ENCODE measurements around the gene POLD1. TPM values are rescaled to one million over a fixed set of nuclear protein-coding genes. Genes with fewer than 3 reads are reported as not detected.

The POLD1 gene
- total and polyA plus RNA-seq, 2 experiments from 2014 or later: 111 to 173 TPM

DNA sequence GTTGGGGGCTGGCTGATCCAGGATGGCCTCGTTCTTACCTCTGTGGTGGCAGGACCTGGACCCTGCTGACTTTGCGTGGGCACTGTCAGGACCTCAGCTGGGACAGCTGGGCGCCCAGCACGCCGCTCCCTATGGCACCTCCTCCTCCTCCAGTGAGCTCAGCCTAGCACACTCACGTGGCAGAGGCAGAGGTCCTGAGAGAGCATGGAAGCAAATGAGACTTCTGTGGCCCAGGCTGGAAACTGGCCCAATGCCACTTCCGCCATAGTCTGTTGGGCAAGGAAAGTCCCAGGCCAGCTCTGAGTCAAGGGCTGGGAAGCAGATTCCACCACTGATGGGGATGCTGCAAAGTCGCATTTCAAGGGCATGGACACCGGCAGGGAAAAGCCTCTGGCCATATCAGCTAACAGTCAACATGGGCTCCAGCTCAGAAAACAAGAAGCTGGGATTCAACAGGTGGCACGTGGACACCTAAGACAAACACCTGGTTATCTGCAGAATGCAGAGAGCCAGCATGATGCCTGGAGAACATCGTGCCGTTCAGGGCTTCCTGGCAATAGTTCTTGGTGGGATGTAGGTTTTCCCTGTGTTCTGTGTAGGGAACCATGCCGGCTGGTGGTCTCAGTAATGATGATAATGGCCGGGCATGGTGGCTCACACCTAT lies 65.2 kb downstream of the POLD1 start:
- no peak for ATAC-seq
- H4K20me1 ChIP-seq (replicated peaks; ENCODE audit: insufficient read depth): no peaks in the 10 kb centered on the region

More for the DNA sequence above, 65.2 kb downstream of the POLD1 start:
- no peak overlapping the region for H3K27ac Mint-ChIP-seq
- H3K4me2 ChIP-seq: no peak overlapping the region
- H3K27me3 ChIP-seq (ENCODE audit: insufficient read depth): no peaks in the 10 kb centered on the region
- no peak overlapping the region for H2AFZ ChIP-seq
- TF ChIP-seq ZNF331 (CRISPR knock-in tag; IDR thresholded peaks at IDR 0.05; ENCODE audit: low read depth) (no peak), JUNB (IDR thresholded peaks at IDR 0.05; ENCODE audit: unreplicated experiment) (no peak), STAT1 (IDR thresholded peaks at IDR 0.05; ENCODE audit: unreplicated experiment) (no peak), ZNF114 (CRISPR knock-in tag; IDR thresholded peaks at IDR 0.05) (no peak), POLR2AphosphoS5 (IDR thresholded peaks at IDR 0.05; ENCODE audit: low read depth) (no peak), EZH2 (IDR thresholded peaks at IDR 0.05; ENCODE audit: low read depth, unreplicated experiment) (no peak), CREB1 (CRISPR knock-in tag; IDR thresholded peaks at IDR 0.05; ENCODE audit: low read depth) (no peak), EZH2phosphoT487 (IDR thresholded peaks at IDR 0.05; ENCODE audit: unreplicated experiment) (no peak), NANOG (IDR thresholded peaks at IDR 0.05; ENCODE audit: borderline replicate concordance) (no peak)
- TF ChIP-seq, protein P1, sequence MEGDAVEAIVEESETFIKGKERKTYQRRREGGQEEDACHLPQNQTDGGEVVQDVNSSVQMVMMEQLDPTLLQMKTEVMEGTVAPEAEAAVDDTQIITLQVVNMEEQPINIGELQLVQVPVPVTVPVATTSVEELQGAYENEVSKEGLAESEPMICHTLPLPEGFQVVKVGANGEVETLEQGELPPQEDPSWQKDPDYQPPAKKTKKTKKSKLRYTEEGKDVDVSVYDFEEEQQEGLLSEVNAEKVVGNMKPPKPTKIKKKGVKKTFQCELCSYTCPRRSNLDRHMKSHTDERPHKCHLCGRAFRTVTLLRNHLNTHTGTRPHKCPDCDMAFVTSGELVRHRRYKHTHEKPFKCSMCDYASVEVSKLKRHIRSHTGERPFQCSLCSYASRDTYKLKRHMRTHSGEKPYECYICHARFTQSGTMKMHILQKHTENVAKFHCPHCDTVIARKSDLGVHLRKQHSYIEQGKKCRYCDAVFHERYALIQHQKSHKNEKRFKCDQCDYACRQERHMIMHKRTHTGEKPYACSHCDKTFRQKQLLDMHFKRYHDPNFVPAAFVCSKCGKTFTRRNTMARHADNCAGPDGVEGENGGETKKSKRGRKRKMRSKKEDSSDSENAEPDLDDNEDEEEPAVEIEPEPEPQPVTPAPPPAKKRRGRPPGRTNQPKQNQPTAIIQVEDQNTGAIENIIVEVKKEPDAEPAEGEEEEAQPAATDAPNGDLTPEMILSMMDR (conservative IDR thresholded peaks at IDR 0.05; ENCODE audit: low read depth in 2 of 2): no peak
- TF ChIP-seq, protein P2, sequence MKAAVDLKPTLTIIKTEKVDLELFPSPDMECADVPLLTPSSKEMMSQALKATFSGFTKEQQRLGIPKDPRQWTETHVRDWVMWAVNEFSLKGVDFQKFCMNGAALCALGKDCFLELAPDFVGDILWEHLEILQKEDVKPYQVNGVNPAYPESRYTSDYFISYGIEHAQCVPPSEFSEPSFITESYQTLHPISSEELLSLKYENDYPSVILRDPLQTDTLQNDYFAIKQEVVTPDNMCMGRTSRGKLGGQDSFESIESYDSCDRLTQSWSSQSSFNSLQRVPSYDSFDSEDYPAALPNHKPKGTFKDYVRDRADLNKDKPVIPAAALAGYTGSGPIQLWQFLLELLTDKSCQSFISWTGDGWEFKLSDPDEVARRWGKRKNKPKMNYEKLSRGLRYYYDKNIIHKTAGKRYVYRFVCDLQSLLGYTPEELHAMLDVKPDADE (IDR thresholded peaks at IDR 0.05): no peak
- TF ChIP-seq, protein P3, sequence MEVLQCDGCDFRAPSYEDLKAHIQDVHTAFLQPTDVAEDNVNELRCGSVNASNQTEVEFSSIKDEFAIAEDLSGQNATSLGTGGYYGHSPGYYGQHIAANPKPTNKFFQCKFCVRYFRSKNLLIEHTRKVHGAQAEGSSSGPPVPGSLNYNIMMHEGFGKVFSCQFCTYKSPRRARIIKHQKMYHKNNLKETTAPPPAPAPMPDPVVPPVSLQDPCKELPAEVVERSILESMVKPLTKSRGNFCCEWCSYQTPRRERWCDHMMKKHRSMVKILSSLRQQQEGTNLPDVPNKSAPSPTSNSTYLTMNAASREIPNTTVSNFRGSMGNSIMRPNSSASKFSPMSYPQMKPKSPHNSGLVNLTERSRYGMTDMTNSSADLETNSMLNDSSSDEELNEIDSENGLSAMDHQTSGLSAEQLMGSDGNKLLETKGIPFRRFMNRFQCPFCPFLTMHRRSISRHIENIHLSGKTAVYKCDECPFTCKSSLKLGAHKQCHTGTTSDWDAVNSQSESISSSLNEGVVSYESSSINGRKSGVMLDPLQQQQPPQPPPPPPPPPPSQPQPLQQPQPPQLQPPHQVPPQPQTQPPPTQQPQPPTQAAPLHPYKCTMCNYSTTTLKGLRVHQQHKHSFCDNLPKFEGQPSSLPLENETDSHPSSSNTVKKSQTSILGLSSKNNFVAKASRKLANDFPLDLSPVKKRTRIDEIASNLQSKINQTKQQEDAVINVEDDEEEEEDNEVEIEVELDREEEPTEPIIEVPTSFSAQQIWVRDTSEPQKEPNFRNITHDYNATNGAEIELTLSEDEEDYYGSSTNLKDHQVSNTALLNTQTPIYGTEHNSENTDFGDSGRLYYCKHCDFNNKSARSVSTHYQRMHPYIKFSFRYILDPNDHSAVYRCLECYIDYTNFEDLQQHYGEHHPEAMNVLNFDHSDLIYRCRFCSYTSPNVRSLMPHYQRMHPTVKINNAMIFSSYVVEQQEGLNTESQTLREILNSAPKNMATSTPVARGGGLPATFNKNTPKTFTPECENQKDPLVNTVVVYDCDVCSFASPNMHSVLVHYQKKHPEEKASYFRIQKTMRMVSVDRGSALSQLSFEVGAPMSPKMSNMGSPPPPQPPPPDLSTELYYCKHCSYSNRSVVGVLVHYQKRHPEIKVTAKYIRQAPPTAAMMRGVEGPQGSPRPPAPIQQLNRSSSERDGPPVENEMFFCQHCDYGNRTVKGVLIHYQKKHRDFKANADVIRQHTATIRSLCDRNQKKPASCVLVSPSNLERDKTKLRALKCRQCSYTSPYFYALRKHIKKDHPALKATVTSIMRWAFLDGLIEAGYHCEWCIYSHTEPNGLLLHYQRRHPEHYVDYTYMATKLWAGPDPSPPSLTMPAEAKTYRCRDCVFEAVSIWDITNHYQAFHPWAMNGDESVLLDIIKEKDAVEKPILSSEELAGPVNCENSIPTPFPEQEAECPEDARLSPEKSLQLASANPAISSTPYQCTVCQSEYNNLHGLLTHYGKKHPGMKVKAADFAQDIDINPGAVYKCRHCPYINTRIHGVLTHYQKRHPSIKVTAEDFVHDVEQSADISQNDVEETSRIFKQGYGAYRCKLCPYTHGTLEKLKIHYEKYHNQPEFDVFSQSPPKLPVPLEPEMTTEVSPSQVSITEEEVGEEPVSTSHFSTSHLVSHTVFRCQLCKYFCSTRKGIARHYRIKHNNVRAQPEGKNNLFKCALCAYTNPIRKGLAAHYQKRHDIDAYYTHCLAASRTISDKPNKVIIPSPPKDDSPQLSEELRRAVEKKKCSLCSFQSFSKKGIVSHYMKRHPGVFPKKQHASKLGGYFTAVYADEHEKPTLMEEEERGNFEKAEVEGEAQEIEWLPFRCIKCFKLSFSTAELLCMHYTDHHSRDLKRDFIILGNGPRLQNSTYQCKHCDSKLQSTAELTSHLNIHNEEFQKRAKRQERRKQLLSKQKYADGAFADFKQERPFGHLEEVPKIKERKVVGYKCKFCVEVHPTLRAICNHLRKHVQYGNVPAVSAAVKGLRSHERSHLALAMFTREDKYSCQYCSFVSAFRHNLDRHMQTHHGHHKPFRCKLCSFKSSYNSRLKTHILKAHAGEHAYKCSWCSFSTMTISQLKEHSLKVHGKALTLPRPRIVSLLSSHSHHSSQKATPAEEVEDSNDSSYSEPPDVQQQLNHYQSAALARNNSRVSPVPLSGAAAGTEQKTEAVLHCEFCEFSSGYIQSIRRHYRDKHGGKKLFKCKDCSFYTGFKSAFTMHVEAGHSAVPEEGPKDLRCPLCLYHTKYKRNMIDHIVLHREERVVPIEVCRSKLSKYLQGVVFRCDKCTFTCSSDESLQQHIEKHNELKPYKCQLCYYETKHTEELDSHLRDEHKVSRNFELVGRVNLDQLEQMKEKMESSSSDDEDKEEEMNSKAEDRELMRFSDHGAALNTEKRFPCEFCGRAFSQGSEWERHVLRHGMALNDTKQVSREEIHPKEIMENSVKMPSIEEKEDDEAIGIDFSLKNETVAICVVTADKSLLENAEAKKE (CRISPR knock-in tag; IDR thresholded peaks at IDR 0.05): no peak
- TF ChIP-seq, protein P4, sequence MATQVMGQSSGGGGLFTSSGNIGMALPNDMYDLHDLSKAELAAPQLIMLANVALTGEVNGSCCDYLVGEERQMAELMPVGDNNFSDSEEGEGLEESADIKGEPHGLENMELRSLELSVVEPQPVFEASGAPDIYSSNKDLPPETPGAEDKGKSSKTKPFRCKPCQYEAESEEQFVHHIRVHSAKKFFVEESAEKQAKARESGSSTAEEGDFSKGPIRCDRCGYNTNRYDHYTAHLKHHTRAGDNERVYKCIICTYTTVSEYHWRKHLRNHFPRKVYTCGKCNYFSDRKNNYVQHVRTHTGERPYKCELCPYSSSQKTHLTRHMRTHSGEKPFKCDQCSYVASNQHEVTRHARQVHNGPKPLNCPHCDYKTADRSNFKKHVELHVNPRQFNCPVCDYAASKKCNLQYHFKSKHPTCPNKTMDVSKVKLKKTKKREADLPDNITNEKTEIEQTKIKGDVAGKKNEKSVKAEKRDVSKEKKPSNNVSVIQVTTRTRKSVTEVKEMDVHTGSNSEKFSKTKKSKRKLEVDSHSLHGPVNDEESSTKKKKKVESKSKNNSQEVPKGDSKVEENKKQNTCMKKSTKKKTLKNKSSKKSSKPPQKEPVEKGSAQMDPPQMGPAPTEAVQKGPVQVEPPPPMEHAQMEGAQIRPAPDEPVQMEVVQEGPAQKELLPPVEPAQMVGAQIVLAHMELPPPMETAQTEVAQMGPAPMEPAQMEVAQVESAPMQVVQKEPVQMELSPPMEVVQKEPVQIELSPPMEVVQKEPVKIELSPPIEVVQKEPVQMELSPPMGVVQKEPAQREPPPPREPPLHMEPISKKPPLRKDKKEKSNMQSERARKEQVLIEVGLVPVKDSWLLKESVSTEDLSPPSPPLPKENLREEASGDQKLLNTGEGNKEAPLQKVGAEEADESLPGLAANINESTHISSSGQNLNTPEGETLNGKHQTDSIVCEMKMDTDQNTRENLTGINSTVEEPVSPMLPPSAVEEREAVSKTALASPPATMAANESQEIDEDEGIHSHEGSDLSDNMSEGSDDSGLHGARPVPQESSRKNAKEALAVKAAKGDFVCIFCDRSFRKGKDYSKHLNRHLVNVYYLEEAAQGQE (IDR thresholded peaks at IDR 0.05; ENCODE audit: unreplicated experiment): no peak
- H3K36me3 ChIP-seq (ENCODE audit: insufficient read depth): no peaks in the 10 kb centered on the region
- no peaks in the 10 kb centered on the region for H3K9me2 ChIP-seq (ENCODE audit: insufficient read depth)
- H3K27ac ChIP-seq (ENCODE audit: low read depth): no peak overlapping the region
- peaks cover 6% of the 10 kb centered on the region; the same call in 1 of the 2 replicates for H3K4me1 ChIP-seq (ENCODE audit: insufficient read depth)
- H3F3A ChIP-seq (replicated peaks; ENCODE audit: low read depth): no peaks in the 10 kb centered on the region
- no peak for DNase-seq (ENCODE audit: low spot score)
- H3K79me2 ChIP-seq (replicated peaks; ENCODE audit: insufficient read depth): no peaks in the 10 kb centered on the region
- no peak overlapping the region for H3K4me3 ChIP-seq
- H3K36me3 Mint-ChIP-seq (ENCODE audit: low read depth): peaks cover 52% of the 10 kb centered on the region
- no peaks in the 10 kb centered on the region for H3K4me1 Mint-ChIP-seq
- H3K27me3 Mint-ChIP-seq (ENCODE audit: insufficient read depth, low read depth, poor library complexity): peaks cover 2% of the 10 kb centered on the region
- peaks cover 95% of the 10 kb centered on the region for H3K9me3 Mint-ChIP-seq
- no peak overlapping the region for H3K4me3 Mint-ChIP-seq

Measured in GM23338 (cell line).